Uterus (tissue), 2 donors: ENCODE results near the gene DGKG.

Experiments used
- CTCF ChIP-seq, 4 experiments: fragments of 200-600 bp in 2 of 4; fragments of 450-650 bp in 2 of 4; sonication (generic) in 2 of 4; IDR thresholded peaks; one replicate each; pipeline ENCODE4 v1.5.1; 2016 to 2019; ENCODE audit warnings: antibody characterized with exemption in 4 of 4, mild to moderate bottlenecking in 2 of 4, moderate library complexity in 1 of 4
- POLR2A ChIP-seq, 2 donors: fragments of 450-650 bp; IDR thresholded peaks; one replicate each; pipeline ENCODE4 v1.6.1; 2016; ENCODE audit warnings: antibody characterized with exemption in 2 of 2, mild to moderate bottlenecking in 1 of 2, moderate library complexity in 1 of 2

DNA sequence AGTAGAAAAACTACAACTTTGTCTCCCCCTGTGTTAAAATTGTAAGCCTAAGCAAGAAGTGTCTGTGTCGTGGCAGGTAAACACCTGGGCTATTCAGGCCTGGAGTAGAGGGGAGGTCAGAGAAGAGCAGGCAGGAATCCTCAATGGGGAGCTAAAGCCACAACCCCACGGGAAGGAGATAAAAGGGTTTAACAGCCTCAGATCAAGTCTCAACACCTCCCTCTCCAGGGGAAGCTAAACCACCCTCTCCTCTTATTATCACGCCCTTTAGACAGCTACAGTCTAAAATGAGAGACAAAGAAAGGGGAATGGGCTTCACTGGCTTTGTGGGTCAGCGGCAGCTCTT is 264.7 kb downstream of the DGKG start:
- TF ChIP-seq CTCF (IDR thresholded peaks at IDR 0.05) (no peak), POLR2A (IDR thresholded peaks at IDR 0.05) (no peak)
